GM18511 (cell line): ENCODE measurements around the gene SMURF2.
"Not testable (repeated sequence)": the region's sequence is repeated elsewhere in the genome, so short reads cannot be mapped to it uniquely, and the experiment has no call there.

Experiments
- ATAC-seq: cut with Tn5 transposase; IDR thresholded peaks from one replicate; pipeline ENCODE4 v1.9.1; 2021; ENCODE audit warnings: mild to moderate bottlenecking, moderate library complexity; ENCODE audit not compliant: unreplicated experiment

Gene SMURF2

GRCh38 chr17:64632606-64633005 is 29.5 kb downstream of the SMURF2 start:
- ATAC-seq: no peak

- ATAC-seq: no peak
These were observed 29.9 kb downstream of the SMURF2 start for GRCh38 chr17:64632194-64632593.

- ATAC-seq: no peak
These were observed 31.5 kb downstream of the SMURF2 start for GRCh38 chr17:64630309-64631223.

GRCh38 chr17:64628641-64629040 is 33.5 kb downstream of the SMURF2 start:
- no peak for ATAC-seq

GRCh38 chr17:64627797-64628196 is 34.3 kb downstream of the SMURF2 start:
- no peak for ATAC-seq

- ATAC-seq: no peak
These were observed 35.3 kb downstream of the SMURF2 start for GRCh38 chr17:64626827-64627226.

GRCh38 chr17:64625541-64625940 is 36.6 kb downstream of the SMURF2 start:
- no peak for ATAC-seq

- no peak for ATAC-seq
These were observed 39.0 kb downstream of the SMURF2 start for GRCh38 chr17:64622931-64623654.

GRCh38 chr17:64621772-64622171 is 40.3 kb downstream of the SMURF2 start:
- ATAC-seq: no peak

GRCh38 chr17:64618848-64619247 is 43.3 kb downstream of the SMURF2 start:
- ATAC-seq: no peak

GRCh38 chr17:64617125-64617780 is 44.9 kb downstream of the SMURF2 start:
- no peak for ATAC-seq

GRCh38 chr17:64615028-64615677 is 47.0 kb downstream of the SMURF2 start:
- no peak for ATAC-seq

- ATAC-seq: no peak
These were observed 47.7 kb downstream of the SMURF2 start for GRCh38 chr17:64614266-64615027.

GRCh38 chr17:64611369-64611768 is 50.7 kb downstream of the SMURF2 start:
- ATAC-seq: no peak

- ATAC-seq: not testable (repeated sequence)
These were observed 51.9 kb downstream of the SMURF2 start for GRCh38 chr17:64610244-64610643.

- ATAC-seq: no peak
These were observed 53.5 kb downstream of the SMURF2 start for GRCh38 chr17:64608571-64608981.

- ATAC-seq: no peak
These were observed 54.1 kb downstream of the SMURF2 start for GRCh38 chr17:64607862-64608565.

- ATAC-seq: not testable (repeated sequence)
These were observed 57.6 kb downstream of the SMURF2 start for GRCh38 chr17:64604532-64604931.

- no peak for ATAC-seq
These were observed 58.1 kb downstream of the SMURF2 start for GRCh38 chr17:64603987-64604386.

GRCh38 chr17:64599827-64600226 is 62.3 kb downstream of the SMURF2 start:
- ATAC-seq: no peak
